Measurements from ENCODE around the gene BASP1.
"Not testable (repeated sequence)": the region's sequence is repeated elsewhere in the genome, so short reads cannot be mapped to it uniquely, and the experiment has no call there.

Gene BASP1

DNA sequence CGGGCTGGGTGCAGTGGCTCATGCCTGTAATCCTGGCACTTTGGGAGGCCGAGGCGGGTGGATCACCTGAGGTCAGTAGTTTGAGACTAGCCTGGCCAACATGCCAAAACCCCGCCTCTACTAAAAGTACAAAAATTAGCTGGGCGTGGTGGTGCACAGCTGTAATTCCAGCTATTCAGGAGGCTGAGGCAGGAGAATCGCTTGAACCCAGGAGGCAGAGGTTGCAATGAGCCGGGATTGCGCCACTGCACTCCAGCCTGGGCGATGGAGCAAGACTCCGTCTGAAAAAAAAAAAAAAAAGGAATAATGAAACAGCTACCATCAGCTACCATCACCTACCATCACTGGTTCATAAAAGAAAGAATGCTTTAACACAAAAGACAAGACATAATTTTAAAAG lies 25.9 kb upstream of the BASP1 start:
- not testable (repeated sequence) for DNase-seq (ENCODE audit: low spot score); H2BK5ac ChIP-seq (ENCODE audit: low read length); H3K18ac ChIP-seq (ENCODE audit: low read length); H3K9ac ChIP-seq (ENCODE audit: low read depth, low read length, poor library complexity); H3K4me1 ChIP-seq (ENCODE audit: control insufficient read depth in 2 of 2, insufficient read depth in 1 of 2, low read depth in 1 of 2, low read length in 2 of 2); H3K36me3 ChIP-seq (replicated peaks in 1 of 2; ENCODE audit: control insufficient read depth in 2 of 2, insufficient read depth in 2 of 2, low read length in 2 of 2); H3K27me3 ChIP-seq (ENCODE audit: control insufficient read depth in 3 of 3, insufficient read depth in 3 of 3, low read depth in 1 of 3, low read length in 3 of 3); H2BK120ac ChIP-seq (ENCODE audit: low read depth, low read length); H2BK15ac ChIP-seq (ENCODE audit: low read length); H3K4me2 ChIP-seq (ENCODE audit: insufficient read depth, low read length, poor library complexity, severe bottlenecking); H3K9me3 ChIP-seq (replicated peaks in 1 of 2; ENCODE audit: control insufficient read depth in 2 of 2, insufficient read depth in 1 of 2, low read depth in 1 of 2, low read length in 2 of 2); H4K8ac ChIP-seq (ENCODE audit: low read depth, low read length); H2BK12ac ChIP-seq (ENCODE audit: low read length); H3K27ac ChIP-seq (replicated peaks; ENCODE audit: low read length); H3K4ac ChIP-seq (ENCODE audit: low read length); H3K14ac ChIP-seq (ENCODE audit: low read length); H3K23ac ChIP-seq (ENCODE audit: low read depth, low read length, poor library complexity); H3K79me1 ChIP-seq (ENCODE audit: low read depth, low read length); H2AFZ ChIP-seq (ENCODE audit: low read length); H2AK5ac ChIP-seq (ENCODE audit: low read depth, low read length); H3K4me3 ChIP-seq (ENCODE audit: low read length in 2 of 2); H4K91ac ChIP-seq (ENCODE audit: low read depth, low read length, poor library complexity)
- WGBS, 2 donors (ENCODE audit: extremely low coverage in 2 of 2, insufficient read length in 2 of 2, insufficient replicate concordance in 1 of 2): no CpG with 5 or more reads among the region's 10 CpGs

DNA sequence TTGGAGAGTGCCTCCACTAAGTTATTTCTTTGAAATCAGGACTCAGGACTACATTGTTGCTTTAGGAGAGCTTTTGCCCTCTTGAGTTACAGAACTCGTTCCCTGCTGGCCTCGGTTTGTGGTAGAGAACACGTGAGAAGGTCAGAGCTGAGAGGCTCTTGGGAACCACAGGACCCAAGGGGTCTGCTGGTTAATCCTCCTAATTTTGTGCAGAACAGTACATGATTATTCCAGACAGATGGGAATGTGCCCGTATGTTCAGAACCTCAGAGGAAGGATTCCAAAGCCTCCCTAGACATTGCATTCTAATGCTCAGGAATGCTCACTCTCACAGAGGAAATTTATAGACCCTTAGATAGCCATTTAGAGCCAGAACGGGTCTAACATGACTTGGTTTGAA lies 25.2 kb upstream of the BASP1 start:
- no peak overlapping the region for H2BK120ac ChIP-seq (ENCODE audit: low read depth, low read length)
- no peak overlapping the region for H2AFZ ChIP-seq (ENCODE audit: low read length)
- H3K4me2 ChIP-seq (ENCODE audit: insufficient read depth, low read length, poor library complexity, severe bottlenecking): no peak overlapping the region
- H2BK5ac ChIP-seq (ENCODE audit: low read length): no peak overlapping the region
- H3K36me3 ChIP-seq (replicated peaks in 1 of 2; ENCODE audit: control insufficient read depth in 2 of 2, insufficient read depth in 2 of 2, low read length in 2 of 2): no peaks in the 10 kb centered on the region
- no peak overlapping the region for H4K8ac ChIP-seq (ENCODE audit: low read depth, low read length)
- H3K27ac ChIP-seq (replicated peaks; ENCODE audit: low read length): no peak overlapping the region
- H3K9ac ChIP-seq (ENCODE audit: low read depth, low read length, poor library complexity): no peak overlapping the region
- no peak overlapping the region for H4K91ac ChIP-seq (ENCODE audit: low read depth, low read length, poor library complexity)
- peaks cover 4 to 5% of the 10 kb centered on the region in 2 donors for H3K4me1 ChIP-seq (ENCODE audit: control insufficient read depth in 2 of 2, insufficient read depth in 1 of 2, low read depth in 1 of 2, low read length in 2 of 2)
- H2AK5ac ChIP-seq (ENCODE audit: low read depth, low read length): no peak overlapping the region
- H3K9me3 ChIP-seq (replicated peaks in 1 of 2; ENCODE audit: control insufficient read depth in 2 of 2, insufficient read depth in 1 of 2, low read depth in 1 of 2, low read length in 2 of 2): peaks cover 0 to under 1% of the 10 kb centered on the region in 2 donors
- no peaks in the 10 kb centered on the region for H3K79me1 ChIP-seq (ENCODE audit: low read depth, low read length)
- no peak overlapping the region for H2BK12ac ChIP-seq (ENCODE audit: low read length)
- no peak overlapping the region for H2BK15ac ChIP-seq (ENCODE audit: low read length)
- WGBS, 2 donors (ENCODE audit: extremely low coverage in 2 of 2, insufficient read length in 2 of 2, insufficient replicate concordance in 1 of 2): no CpG with 5 or more reads among the region's 5 CpGs
- H3K23ac ChIP-seq (ENCODE audit: low read depth, low read length, poor library complexity): no peak overlapping the region
- H3K4ac ChIP-seq (ENCODE audit: low read length): no peak overlapping the region
- no peak for DNase-seq (ENCODE audit: low spot score)
- H3K4me3 ChIP-seq (ENCODE audit: low read length in 2 of 2): no peak overlapping the region
- no peak overlapping the region for H3K14ac ChIP-seq (ENCODE audit: low read length)
- no peak overlapping the region for H3K18ac ChIP-seq (ENCODE audit: low read length)
- no peaks in the 10 kb centered on the region for H3K27me3 ChIP-seq (ENCODE audit: control insufficient read depth in 3 of 3, insufficient read depth in 3 of 3, low read depth in 1 of 3, low read length in 3 of 3)

DNA sequence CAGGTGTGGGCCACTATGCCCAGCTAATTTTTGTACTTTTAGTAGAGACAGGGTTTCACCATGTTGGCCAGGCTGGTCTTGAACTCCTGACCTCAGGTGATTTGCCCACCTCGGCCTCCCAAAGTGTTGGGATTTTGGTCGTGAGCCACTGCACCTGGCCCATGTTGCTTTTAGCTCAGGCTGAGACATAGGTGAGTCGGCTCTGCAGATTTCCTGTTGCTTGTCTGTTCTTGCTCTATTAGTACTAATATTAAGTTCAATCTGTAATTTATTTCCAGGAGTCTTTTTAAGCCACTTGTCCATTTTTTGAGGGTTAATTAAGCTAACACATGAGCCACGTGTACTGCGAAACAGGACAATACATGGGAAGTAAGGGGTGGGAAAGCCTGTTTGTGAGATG lies 21.4 kb upstream of the BASP1 start:
- no peak for DNase-seq (ENCODE audit: low spot score)
- no peaks in the 10 kb centered on the region for H3K36me3 ChIP-seq (replicated peaks in 1 of 2; ENCODE audit: control insufficient read depth in 2 of 2, insufficient read depth in 2 of 2, low read length in 2 of 2)

DNA sequence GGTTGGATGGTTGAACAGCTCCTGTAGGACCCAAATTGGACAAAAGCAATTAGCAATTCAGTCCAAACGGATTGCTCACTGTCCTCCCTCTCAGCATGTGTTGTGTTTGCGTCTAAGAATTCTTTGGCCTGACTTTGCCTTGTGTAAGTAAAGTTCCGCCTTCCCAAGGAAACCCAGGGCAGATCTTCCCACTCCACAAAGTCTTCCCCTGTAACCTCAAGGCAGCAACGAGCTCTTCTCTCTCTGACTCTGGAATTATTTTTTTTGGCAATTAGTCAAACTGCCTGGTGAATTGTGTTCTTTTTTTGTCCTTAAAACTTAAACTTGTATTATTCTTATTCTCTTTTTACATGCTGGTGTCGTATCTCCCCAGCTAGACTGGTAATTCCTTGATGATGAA lies 20.7 kb upstream of the BASP1 start:
- Histone ChIP-seq H3K27ac (replicated peaks; ENCODE audit: low read length) (no peak overlapping the region), H3K4me1 (ENCODE audit: control insufficient read depth in 2 of 2, insufficient read depth in 1 of 2, low read depth in 1 of 2, low read length in 2 of 2) (no peaks in the 10 kb centered on the region), H3K27me3 (ENCODE audit: control insufficient read depth in 3 of 3, insufficient read depth in 3 of 3, low read depth in 1 of 3, low read length in 3 of 3) (no peaks in the 10 kb centered on the region), H4K8ac (ENCODE audit: low read depth, low read length) (no peak overlapping the region), H2AFZ (ENCODE audit: low read length) (no peak overlapping the region), H3K4ac (ENCODE audit: low read length) (no peak overlapping the region), H3K14ac (ENCODE audit: low read length) (no peak overlapping the region), H3K9ac (ENCODE audit: low read depth, low read length, poor library complexity) (no peak overlapping the region), H2BK12ac (ENCODE audit: low read length) (no peak overlapping the region), H3K18ac (ENCODE audit: low read length) (no peak overlapping the region), H4K91ac (ENCODE audit: low read depth, low read length, poor library complexity) (no peak overlapping the region), H3K23ac (ENCODE audit: low read depth, low read length, poor library complexity) (no peak overlapping the region), H2BK15ac (ENCODE audit: low read length) (no peak overlapping the region), H2BK120ac (ENCODE audit: low read depth, low read length) (no peak overlapping the region), H3K36me3 (replicated peaks in 1 of 2; ENCODE audit: control insufficient read depth in 2 of 2, insufficient read depth in 2 of 2, low read length in 2 of 2) (no peaks in the 10 kb centered on the region), H3K4me2 (ENCODE audit: insufficient read depth, low read length, poor library complexity, severe bottlenecking) (no peak overlapping the region), H2AK5ac (ENCODE audit: low read depth, low read length) (no peak overlapping the region), H3K9me3 (replicated peaks in 1 of 2; ENCODE audit: control insufficient read depth in 2 of 2, insufficient read depth in 1 of 2, low read depth in 1 of 2, low read length in 2 of 2) (peaks cover 2% of the 10 kb centered on the region in 2 donors), H3K79me1 (ENCODE audit: low read depth, low read length) (no peaks in the 10 kb centered on the region), H3K4me3 (ENCODE audit: low read length in 2 of 2) (no peak overlapping the region), H2BK5ac (ENCODE audit: low read length) (no peak overlapping the region)
- no CpG with 5 or more reads among the region's 5 CpGs for WGBS, 2 donors (ENCODE audit: extremely low coverage in 2 of 2, insufficient read length in 2 of 2, insufficient replicate concordance in 1 of 2)
- no peak for DNase-seq (ENCODE audit: low spot score)

More for the DNA sequence above, 21.4 kb upstream of the BASP1 start:
- Histone ChIP-seq H3K4me1 (ENCODE audit: control insufficient read depth in 2 of 2, insufficient read depth in 1 of 2, low read depth in 1 of 2, low read length in 2 of 2) (peaks cover 0 to 1% of the 10 kb centered on the region in 2 donors), H3K9ac (ENCODE audit: low read depth, low read length, poor library complexity) (no peak overlapping the region), H3K27ac (replicated peaks; ENCODE audit: low read length) (no peak overlapping the region), H3K23ac (ENCODE audit: low read depth, low read length, poor library complexity) (no peak overlapping the region), H3K18ac (ENCODE audit: low read length) (no peak overlapping the region), H3K4me2 (ENCODE audit: insufficient read depth, low read length, poor library complexity, severe bottlenecking) (no peak overlapping the region), H4K8ac (ENCODE audit: low read depth, low read length) (no peak overlapping the region), H2BK120ac (ENCODE audit: low read depth, low read length) (no peak overlapping the region), H3K4me3 (ENCODE audit: low read length in 2 of 2) (no peak overlapping the region), H4K91ac (ENCODE audit: low read depth, low read length, poor library complexity) (no peak overlapping the region), H2BK12ac (ENCODE audit: low read length) (no peak overlapping the region), H2AK5ac (ENCODE audit: low read depth, low read length) (no peak overlapping the region), H3K79me1 (ENCODE audit: low read depth, low read length) (no peaks in the 10 kb centered on the region), H2BK15ac (ENCODE audit: low read length) (no peak overlapping the region), H3K14ac (ENCODE audit: low read length) (no peak overlapping the region), H2BK5ac (ENCODE audit: low read length) (no peak overlapping the region), H3K27me3 (ENCODE audit: control insufficient read depth in 3 of 3, insufficient read depth in 3 of 3, low read depth in 1 of 3, low read length in 3 of 3) (no peaks in the 10 kb centered on the region), H3K9me3 (replicated peaks in 1 of 2; ENCODE audit: control insufficient read depth in 2 of 2, insufficient read depth in 1 of 2, low read depth in 1 of 2, low read length in 2 of 2) (peaks cover 2% of the 10 kb centered on the region in 2 donors), H2AFZ (ENCODE audit: low read length) (no peak overlapping the region), H3K4ac (ENCODE audit: low read length) (no peak overlapping the region)
- no CpG with 5 or more reads among the region's 5 CpGs for WGBS, 2 donors (ENCODE audit: extremely low coverage in 2 of 2, insufficient read length in 2 of 2, insufficient replicate concordance in 1 of 2)

All from neuronal stem cell (in vitro differentiated cells).